GM18868 (cell line): ENCODE data around the gene TUBB1.
A peak's percentile ranks its signal among the peaks of the same experiment; 100 is the strongest.
"Not testable (repeated sequence)": the region's sequence is repeated elsewhere in the genome, so short reads cannot be mapped to it uniquely, and the experiment has no call there.

Experiments used
- ATAC-seq: cut with Tn5 transposase; IDR thresholded peaks from one replicate; pipeline ENCODE4 v1.9.1; 2021; ENCODE audit warnings: mild to moderate bottlenecking, moderate library complexity; ENCODE audit not compliant: unreplicated experiment

The TUBB1 gene

GRCh38 chr20:59040667-59041066, 21.4 kb downstream of the TUBB1 start:
- ATAC-seq: no peak

- ATAC-seq: not testable (repeated sequence)
Measured at GRCh38 chr20:59041487-59041886, 22.3 kb downstream of the TUBB1 start.

DNA sequence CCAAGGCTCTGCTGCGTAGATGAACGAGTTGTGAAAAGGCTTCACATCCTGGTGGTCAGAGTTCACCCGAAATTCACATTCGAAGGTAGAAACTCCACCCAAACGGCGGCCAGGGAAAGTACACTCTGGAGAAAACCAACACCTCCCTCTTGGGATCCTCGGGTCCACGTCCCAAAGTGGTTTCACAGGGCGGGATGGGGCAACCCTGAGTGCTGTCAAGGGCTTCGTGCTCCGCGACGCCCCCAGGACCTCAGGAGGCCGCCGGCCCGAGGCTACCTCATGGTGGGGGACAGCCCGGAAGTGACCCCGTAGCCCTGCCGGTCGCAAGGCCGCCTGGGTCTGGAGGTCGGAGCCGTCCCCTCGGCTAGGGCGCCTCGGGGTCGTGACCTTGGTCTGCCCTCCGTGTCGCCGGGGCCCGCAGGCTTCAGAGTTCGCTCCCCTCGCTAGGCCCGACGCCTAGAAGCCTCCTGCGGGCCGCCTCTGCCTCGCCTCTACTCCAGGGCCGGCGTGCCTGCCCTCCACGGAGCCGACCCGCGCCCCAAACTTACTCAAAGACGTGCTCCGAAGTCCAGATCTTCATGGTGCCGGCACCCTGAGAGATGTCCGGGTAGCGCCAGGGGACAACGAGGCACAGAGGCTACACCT, 23.0 kb downstream of the TUBB1 start, which contains the start of gene PRELID3B:
PRELID3B (minus strand) TSS at position 636 of the 645 bp plus-strand sequence; CDS start at position 580, 56 bp downstream.
- ATAC-seq: peak; percentile 25

DNA sequence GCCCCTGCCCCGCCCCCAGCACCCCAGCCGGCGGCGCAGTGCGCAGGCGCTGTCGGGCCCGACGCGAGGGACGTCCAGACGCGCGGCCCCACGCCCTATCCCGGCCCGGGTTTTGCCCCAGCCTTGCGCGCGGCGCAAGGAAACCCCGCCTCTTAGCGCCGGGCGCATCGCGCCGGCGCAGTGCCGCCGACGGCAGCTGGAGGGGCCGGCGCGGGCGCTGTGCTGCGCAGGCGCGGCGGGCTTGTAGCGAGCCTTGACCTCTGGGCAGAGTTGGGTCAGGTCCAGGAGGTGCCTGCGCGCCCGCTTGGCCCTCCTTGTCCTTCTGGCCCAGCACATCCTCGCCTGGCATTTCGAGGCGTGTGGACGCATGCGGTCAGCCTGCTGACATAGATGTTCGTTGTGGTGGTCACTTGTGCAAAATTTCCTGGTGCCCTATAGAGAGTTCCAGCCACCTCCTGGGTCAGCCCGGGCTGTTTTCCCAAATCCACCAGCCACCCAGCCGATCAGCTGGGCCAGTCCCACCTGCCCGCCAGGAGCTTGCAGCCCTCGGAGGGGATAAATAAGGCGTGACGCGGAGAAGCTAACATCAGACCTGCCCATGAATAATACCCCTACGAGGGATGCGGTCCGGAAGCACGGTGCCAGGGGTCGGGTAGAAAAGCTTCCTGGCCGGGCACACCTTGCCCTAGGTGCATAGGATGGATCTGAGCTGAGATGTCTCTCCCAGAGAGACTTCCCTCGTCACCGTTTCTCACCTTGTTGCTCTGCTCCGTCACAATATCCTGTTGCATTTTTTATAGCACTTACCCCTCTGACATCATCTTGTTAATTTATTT, 23.8 kb downstream of the TUBB1 start:
- peak; percentile 91 for ATAC-seq

DNA sequence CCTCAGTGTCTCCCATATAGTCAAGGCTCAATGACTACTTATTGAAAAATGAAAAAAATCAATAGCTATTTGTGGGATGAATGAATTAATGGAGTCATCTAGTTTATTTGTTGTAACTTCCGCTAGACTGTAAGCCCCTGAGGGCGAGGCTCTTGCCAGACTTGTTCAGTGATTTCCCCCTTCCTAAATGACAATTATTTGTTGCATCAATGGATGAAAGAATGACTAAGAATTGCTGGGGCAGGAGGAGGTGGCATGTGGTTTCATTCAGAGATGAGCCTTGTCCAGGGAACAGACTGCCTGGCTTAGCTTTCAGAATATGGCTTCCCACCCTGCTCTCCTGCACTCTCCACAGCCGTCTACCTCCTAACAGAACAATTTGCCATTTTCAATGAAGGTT, 24.5 kb downstream of the TUBB1 start:
- ATAC-seq: no peak

DNA sequence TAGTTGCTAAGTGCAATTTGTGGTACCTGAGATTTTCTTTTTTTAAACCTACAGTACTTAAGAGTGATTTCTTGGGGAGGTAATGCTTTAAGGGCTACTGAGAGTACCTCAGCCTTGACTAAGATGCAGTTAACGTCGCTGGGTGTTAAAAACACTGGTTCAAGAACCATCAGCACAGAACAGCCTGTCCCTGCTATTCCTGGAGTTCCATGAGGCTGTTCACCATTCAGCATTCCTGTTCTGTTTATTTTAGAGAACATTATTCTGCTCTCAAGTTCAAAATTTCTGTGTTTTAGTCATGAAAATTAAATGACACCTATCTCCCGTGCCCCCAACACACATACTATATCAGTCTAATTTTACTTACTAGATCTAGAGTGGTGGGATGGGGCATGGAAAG, 25.1 kb downstream of the TUBB1 start:
- no peak for ATAC-seq

DNA sequence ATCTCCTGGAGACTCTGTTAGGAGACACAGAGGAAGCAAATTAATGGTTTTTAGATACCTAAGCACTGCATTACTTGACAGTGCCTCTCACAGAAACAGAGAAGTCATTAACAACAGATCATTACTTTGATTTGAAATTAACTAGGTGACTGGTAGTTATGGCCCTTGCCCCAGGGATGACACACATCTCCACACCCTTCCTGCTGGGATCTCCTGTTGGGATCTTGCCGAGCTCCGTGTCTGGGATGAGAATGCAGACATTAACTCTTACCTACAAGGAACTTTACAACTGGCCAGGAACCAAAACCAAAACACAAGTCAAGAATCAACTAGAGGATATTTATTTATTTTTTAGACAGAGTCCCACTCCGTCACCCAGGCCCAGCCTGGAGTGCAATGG, 25.6 kb downstream of the TUBB1 start:
- ATAC-seq: no peak

DNA sequence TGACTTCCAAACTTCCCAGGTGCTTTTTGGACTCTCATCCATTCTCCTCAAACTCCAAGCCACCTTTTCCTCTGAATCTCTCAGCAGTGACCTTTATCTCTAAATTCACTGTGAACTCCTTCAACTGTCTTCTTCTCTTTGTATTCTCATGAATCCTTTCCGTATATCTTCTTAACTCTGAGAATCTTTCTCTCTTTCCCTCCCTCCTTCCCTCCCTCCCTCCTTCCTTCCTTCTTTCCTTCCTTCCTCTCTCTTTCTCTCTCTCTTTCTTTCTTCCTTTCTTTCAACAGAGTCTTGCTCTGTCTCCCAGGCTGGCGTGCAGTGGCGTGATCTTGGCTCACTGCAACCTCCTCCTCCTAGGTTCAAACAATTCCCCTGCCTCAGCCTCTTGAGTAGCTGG, 27.6 kb downstream of the TUBB1 start:
- ATAC-seq: no peak

GRCh38 chr20:59047938-59048680, 28.9 kb downstream of the TUBB1 start:
- ATAC-seq: no peak

GRCh38 chr20:59048681-59049030, 29.4 kb downstream of the TUBB1 start:
- no peak for ATAC-seq

- ATAC-seq: no peak
Measured at GRCh38 chr20:59050437-59050836, 31.2 kb downstream of the TUBB1 start.

DNA sequence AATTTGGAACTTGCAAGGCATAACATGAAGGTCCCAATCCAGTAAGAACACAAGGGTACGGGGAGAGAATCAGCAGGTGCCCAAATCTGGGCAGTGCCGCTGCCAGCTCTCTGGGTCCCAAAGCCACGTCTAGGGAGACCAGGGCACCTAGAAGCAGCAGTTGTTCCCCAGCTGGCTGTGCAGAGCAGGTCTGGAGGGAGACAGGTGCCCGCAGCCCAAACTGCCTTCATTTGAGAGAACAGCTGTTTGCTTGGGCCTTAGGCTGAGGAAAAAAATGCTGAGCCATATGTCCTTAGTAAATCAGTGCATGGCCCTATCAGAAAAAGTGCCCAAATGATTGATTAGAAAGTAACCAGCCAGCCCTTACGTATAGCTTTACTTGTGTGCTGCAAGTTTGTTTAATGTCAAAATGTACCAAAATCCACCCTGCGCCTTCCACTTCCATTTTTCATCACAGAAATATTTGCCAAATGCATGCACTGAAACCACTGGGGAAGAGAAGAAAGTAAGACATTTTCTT, 32.5 kb downstream of the TUBB1 start:
- ATAC-seq: no peak

DNA sequence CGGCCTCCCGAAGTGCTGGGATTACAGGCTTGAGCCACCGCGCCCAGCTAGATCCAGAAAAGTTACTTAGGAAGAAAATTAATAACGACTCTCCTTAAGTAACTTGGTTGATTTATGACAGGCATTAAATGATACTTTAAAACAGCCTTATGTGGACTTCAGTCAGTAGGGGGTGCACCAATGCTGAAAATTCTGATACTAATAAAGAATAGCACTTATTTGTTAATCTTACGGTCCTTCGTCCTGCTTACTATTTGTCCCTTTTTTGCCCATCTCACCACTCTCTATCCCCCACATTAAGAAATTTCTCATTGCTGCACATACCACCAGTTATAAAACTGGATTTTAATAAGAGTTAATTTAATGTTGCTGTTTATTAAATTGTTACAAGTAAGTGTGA, 36.1 kb downstream of the TUBB1 start:
- no peak for ATAC-seq

- no peak for ATAC-seq
Measured at GRCh38 chr20:59062081-59062480, 42.9 kb downstream of the TUBB1 start.

- ATAC-seq: no peak
Measured at GRCh38 chr20:59063358-59064213, 44.4 kb downstream of the TUBB1 start.

- ATAC-seq: no peak
Measured at GRCh38 chr20:59064214-59064722, 45.0 kb downstream of the TUBB1 start.

DNA sequence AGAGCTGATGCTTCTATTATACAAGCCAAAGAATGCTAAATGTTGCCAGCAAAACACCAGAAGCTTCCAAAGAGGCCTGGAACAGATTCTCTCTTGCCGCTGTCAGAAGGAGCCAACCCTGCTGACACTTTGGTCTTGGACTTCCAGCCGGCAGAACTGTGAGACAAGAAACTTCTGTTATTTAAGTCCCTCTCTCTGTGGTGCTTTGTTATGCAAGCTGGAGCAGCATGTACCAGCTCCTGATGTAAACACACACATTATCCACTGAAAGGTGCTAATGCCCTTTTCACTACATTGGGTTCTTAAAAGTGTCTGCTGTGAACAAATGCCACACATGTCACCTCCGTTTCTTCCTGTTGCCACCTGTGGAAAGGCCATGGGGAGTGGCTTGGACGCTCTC, 49.3 kb downstream of the TUBB1 start:
- ATAC-seq: no peak

- no peak for ATAC-seq
Measured at GRCh38 chr20:59069026-59069425, 49.8 kb downstream of the TUBB1 start.

DNA sequence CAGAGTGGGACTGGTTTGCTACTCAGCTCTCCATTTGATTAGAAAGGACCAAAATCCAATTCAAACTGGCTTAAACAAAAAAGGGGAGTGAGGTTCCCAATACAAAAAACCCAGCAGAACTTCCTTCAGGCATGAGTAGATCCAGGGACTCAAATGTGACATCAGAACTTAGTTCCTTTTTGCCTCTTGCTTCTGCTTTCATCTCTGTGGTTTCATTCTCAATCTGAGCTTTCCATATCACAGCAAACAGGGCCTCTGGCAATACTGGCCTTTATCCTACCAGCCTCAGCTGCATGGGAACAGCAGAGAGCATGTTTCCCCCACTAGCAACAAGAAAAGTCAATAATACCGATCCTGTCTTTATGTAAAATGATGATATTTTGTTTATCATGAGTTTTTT, 52.0 kb downstream of the TUBB1 start:
- peak; percentile 89 for ATAC-seq

DNA sequence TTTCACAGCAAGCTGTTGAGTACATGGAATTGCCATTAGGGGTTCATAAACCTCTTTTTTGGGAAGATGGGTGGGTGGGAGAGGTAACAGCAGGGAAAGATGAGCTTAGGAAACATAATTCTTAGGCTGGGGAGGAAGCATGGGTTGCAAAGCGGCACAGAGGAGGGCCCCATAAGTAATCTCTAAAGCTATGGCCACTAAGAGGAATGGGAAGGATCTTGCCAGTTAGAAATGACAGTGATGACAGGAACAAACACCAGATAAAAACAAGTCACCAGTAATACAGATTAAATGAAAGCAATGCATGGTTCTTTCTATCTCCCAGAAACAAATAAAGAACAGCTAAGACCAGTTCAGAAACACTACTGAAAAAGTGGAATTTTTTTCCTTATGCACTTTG, 54.4 kb downstream of the TUBB1 start:
- ATAC-seq: no peak
